Measurements from ENCODE around the gene ALCAM.

Gene ALCAM

GRCh38 chr3:105347625-105348302, 18.9 kb upstream of the ALCAM start:
- DNase-seq (ENCODE audit: extremely low read depth, low read depth) = no peak
- H3K4me3 ChIP-seq (replicated peaks; ENCODE audit: low read depth, low read length) = no peak overlapping the region
- no peak for TF ChIP-seq CTCF (IDR thresholded peaks at IDR 0.05; ENCODE audit: low read depth, low read length, missing control alignments)

GRCh38 chr3:105348307-105348706, 18.4 kb upstream of the ALCAM start:
- TF ChIP-seq CTCF (IDR thresholded peaks at IDR 0.05; ENCODE audit: low read depth, low read length, missing control alignments) = no peak
- no peak overlapping the region for H3K4me3 ChIP-seq (replicated peaks; ENCODE audit: low read depth, low read length)
- no peak for DNase-seq (ENCODE audit: extremely low read depth, low read depth)

- no peak for DNase-seq (ENCODE audit: extremely low read depth, low read depth)
- TF ChIP-seq CTCF (IDR thresholded peaks at IDR 0.05; ENCODE audit: low read depth, low read length, missing control alignments) = no peak
- no peak overlapping the region for H3K4me3 ChIP-seq (replicated peaks; ENCODE audit: low read depth, low read length)
Measured at GRCh38 chr3:105349684-105350387, 16.9 kb upstream of the ALCAM start.

- no peak for TF ChIP-seq CTCF (IDR thresholded peaks at IDR 0.05; ENCODE audit: low read depth, low read length, missing control alignments)
- no peak for DNase-seq (ENCODE audit: extremely low read depth, low read depth)
- H3K4me3 ChIP-seq (replicated peaks; ENCODE audit: low read depth, low read length) = no peak overlapping the region
Measured at GRCh38 chr3:105351821-105352220, 14.9 kb upstream of the ALCAM start.

- no peak for TF ChIP-seq CTCF (IDR thresholded peaks at IDR 0.05; ENCODE audit: low read depth, low read length, missing control alignments)
- DNase-seq (ENCODE audit: extremely low read depth, low read depth) = no peak
- H3K4me3 ChIP-seq (replicated peaks; ENCODE audit: low read depth, low read length) = no peak overlapping the region
Measured at GRCh38 chr3:105352976-105353375, 13.7 kb upstream of the ALCAM start.

GRCh38 chr3:105353485-105354161, 13.1 kb upstream of the ALCAM start:
- no peak for DNase-seq (ENCODE audit: extremely low read depth, low read depth)
- no peak for TF ChIP-seq CTCF (IDR thresholded peaks at IDR 0.05; ENCODE audit: low read depth, low read length, missing control alignments)
- H3K4me3 ChIP-seq (replicated peaks; ENCODE audit: low read depth, low read length) = no peak overlapping the region

Data from HFF-Myc (cell line).